ENCODE data around the gene C2CD2L.

GRCh38 chr11:119118946-119119345 lies 11.8 kb downstream of the C2CD2L start:
- TF ChIP-seq, protein P1, sequence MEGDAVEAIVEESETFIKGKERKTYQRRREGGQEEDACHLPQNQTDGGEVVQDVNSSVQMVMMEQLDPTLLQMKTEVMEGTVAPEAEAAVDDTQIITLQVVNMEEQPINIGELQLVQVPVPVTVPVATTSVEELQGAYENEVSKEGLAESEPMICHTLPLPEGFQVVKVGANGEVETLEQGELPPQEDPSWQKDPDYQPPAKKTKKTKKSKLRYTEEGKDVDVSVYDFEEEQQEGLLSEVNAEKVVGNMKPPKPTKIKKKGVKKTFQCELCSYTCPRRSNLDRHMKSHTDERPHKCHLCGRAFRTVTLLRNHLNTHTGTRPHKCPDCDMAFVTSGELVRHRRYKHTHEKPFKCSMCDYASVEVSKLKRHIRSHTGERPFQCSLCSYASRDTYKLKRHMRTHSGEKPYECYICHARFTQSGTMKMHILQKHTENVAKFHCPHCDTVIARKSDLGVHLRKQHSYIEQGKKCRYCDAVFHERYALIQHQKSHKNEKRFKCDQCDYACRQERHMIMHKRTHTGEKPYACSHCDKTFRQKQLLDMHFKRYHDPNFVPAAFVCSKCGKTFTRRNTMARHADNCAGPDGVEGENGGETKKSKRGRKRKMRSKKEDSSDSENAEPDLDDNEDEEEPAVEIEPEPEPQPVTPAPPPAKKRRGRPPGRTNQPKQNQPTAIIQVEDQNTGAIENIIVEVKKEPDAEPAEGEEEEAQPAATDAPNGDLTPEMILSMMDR (IDR thresholded peaks at IDR 0.05; ENCODE audit: insufficient read depth, low read depth, low read length), result no peak
- no peak for TF ChIP-seq EZH2 (IDR thresholded peaks at IDR 0.05; ENCODE audit: insufficient read depth, low read length)

Measured in astrocyte (in vitro differentiated cells and primary cell).